ENCODE measurements around the gene COL23A1.

The COL23A1 gene

DNA sequence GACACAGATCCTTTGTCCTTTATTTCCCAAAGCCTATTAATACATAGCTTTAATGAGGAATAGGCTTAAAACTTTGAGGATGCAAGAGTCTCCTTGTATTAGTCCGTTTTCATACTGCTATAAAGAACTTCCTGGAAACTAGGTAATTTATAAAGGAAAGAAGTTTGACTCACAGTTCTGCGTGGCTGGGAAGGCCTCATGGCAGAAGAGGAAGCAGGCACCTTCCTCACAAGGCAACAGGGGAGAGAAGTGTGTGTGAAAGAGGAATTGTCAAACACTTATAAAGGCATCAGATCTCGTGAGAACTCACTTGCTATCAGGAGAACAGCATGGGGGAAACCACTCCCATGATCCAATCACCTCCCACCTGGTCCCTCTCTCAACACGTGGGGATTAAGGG is 42.1 kb upstream of the COL23A1 start (continued):
- TF ChIP-seq ZNF785 (tag by site-specific recombination; IDR thresholded peaks at IDR 0.05): no peak

DNA sequence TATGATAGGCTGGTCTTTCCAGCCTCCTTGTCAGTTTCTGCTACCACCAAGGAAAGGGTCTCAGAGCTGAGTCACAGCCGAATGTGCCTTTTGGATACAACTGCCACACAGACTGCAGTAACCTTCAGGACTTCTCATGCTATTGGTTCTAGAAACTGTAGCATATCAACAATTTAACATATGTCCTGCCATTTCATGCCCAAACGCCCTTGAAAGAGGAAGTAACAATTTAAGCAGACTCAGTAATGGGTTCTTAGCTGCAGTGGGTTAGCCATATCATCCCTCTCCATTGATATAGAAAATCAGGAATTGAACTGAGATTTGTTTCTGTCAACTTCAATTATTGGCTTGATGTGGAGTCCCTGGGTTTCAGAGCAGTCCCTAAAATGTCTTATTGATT is 40.8 kb upstream of the COL23A1 start:
- no peak overlapping the region for H3K4me3 ChIP-seq (ENCODE audit: low read depth, low read length)
- CTCF ChIA-PET: interaction anchor here (0.6 to 0.7 kb wide), 3 partner anchors 228 to 1259 kb away, joined by 3 read pairs; no protein-coding TSS in a partner anchor
- no peaks in the 10 kb centered on the region for H3K9me3 ChIP-seq (ENCODE audit: control insufficient read depth, insufficient read depth, low read depth, low read length)
- TF ChIP-seq GFI1B (tag by site-specific recombination; IDR thresholded peaks at IDR 0.05) (no peak), ZNF416 (tag by site-specific recombination; IDR thresholded peaks at IDR 0.05) (no peak), ZNF514 (tag by site-specific recombination; IDR thresholded peaks at IDR 0.05) (no peak), ZNF175 (tag by site-specific recombination; IDR thresholded peaks at IDR 0.05) (no peak), PRDM6 (tag by site-specific recombination; IDR thresholded peaks at IDR 0.05) (no peak), ZFP3 (tag by site-specific recombination; IDR thresholded peaks at IDR 0.05; ENCODE audit: low read depth) (no peak), ZNF518A (tag by site-specific recombination; conservative IDR thresholded peaks at IDR 0.05; ENCODE audit: low read depth) (no peak), REPIN1 (tag by site-specific recombination; IDR thresholded peaks at IDR 0.05; ENCODE audit: low read depth) (no peak), SP3 (tag by site-specific recombination; IDR thresholded peaks at IDR 0.05) (no peak), ZNF138 (tag by site-specific recombination; IDR thresholded peaks at IDR 0.05; ENCODE audit: borderline replicate concordance) (no peak), ELK4 (IDR thresholded peaks at IDR 0.05; ENCODE audit: borderline replicate concordance, low read depth, low read length) (no peak), ZNF664 (tag by site-specific recombination; IDR thresholded peaks at IDR 0.05) (no peak), ZNF121 (tag by site-specific recombination; IDR thresholded peaks at IDR 0.05) (no peak), ZNF112 (tag by site-specific recombination; IDR thresholded peaks at IDR 0.05) (no peak), ZNF366 (tag by site-specific recombination; conservative IDR thresholded peaks at IDR 0.05) (no peak), SETDB1 (IDR thresholded peaks at IDR 0.05; ENCODE audit: insufficient read length, low read length) (no peak), YY1 (tag by site-specific recombination; IDR thresholded peaks at IDR 0.05) (no peak)
- TF ChIP-seq, protein P1, sequence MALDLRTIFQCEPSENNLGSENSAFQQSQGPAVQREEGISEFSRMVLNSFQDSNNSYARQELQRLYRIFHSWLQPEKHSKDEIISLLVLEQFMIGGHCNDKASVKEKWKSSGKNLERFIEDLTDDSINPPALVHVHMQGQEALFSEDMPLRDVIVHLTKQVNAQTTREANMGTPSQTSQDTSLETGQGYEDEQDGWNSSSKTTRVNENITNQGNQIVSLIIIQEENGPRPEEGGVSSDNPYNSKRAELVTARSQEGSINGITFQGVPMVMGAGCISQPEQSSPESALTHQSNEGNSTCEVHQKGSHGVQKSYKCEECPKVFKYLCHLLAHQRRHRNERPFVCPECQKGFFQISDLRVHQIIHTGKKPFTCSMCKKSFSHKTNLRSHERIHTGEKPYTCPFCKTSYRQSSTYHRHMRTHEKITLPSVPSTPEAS (tag by site-specific recombination; IDR thresholded peaks at IDR 0.05): no peak
- POLR2A ChIA-PET: no interaction called here
- no peaks in the 10 kb centered on the region; the same call in 1 of the 2 replicates for H3K4me1 ChIP-seq (ENCODE audit: control insufficient read depth, insufficient read depth, low read length)
- no peak overlapping the region for H3K27ac ChIP-seq (ENCODE audit: extremely low read depth, low read depth, low read length)
- H3K36me3 ChIP-seq (ENCODE audit: control insufficient read depth in 2 of 2, insufficient read depth in 1 of 2, low read length in 2 of 2): no peaks in the 10 kb centered on the region

Measured in HEK293 (cell line).